Activated CD4-positive, alpha-beta T cell treated with anti-CD3 and anti-CD28 coated beads, Interleukin-2, amount 50 U/mL, for 48 hours (primary cell): Measurements from ENCODE around the gene DUSP7.
A peak's percentile ranks its signal among the peaks of the same experiment; 100 is the strongest.

Source experiments
- DNase-seq, 2 experiments: peaks; one replicate each; pipeline ENCODE4 v3.0.0-alpha.2; 2020

Gene DUSP7, protein sequence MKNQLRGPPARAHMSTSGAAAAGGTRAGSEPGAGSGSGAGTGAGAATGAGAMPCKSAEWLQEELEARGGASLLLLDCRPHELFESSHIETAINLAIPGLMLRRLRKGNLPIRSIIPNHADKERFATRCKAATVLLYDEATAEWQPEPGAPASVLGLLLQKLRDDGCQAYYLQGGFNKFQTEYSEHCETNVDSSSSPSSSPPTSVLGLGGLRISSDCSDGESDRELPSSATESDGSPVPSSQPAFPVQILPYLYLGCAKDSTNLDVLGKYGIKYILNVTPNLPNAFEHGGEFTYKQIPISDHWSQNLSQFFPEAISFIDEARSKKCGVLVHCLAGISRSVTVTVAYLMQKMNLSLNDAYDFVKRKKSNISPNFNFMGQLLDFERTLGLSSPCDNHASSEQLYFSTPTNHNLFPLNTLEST

DNA sequence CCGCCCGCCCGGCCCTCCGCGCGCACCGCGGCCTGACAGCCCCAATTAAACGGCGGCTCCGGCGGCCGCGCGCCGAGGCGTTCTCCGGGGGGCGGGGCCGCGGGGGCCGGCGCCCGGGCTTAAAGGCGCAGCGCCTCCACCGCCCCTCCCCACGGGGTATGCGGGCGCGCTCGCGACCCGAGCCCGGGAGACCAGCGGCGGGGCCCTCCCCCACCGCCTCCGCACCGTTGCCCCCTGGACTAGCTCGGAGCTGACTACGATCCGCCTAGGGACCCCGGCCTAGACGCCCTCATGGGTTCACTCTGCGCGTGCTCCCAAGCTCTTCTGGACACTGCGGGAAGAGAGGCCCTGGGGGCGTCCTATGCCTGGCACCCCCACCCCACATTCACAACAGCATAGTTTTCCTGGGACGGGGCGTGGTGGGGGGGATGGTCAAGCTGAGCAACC is at the start of gene DUSP7:
TSS of gene DUSP7 (minus strand) at position 51 of the 447 bp plus-strand sequence. CDS start 205 bp downstream, outside the sequence.
- DNase-seq: peak; percentile 71 to 72

DNA sequence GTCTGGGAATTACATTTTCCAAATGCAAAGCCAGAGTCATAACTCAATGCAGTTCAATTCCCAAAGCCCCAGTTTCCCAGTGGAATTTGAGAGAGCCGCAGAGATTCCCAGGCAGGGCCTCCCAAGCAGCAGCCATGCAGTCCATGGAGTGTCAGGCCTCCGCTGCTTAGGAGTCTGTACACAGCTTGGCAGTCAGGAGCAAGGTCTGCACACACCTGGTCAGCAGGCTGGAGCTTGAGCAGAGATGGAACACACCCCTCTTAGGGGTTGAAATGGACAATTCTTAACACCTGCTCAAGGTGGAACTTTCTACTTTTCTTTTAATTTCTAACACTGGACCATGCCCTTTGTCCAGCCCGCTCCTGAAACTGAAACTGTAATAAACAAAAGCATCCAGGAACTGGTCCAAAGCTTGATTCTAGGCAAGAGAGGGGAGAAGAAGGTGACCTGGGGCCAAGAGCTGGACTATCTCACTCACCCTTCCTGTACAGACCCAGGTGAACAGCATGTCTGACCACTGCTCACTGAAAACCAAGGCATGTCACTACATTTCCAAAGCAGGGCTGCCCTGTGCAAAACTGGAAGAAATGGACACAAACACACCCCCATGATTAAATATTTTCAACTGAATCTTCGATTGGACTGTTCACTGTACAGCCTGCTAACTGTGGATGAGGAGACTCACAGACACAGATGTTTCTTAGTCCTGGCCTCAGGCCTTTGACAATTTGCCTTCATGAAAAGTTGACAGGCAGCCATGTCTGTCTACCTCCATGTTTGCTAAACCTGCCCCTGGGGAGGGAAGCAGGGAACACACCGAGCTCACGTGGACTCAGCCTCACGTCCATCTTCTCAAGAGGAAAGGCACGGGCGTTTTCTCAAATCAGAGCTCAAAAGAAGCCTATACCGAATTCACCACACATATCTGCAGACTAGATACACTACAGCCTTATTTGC is 48.6 kb upstream of the DUSP7 start:
- DNase-seq: no peak

DNA sequence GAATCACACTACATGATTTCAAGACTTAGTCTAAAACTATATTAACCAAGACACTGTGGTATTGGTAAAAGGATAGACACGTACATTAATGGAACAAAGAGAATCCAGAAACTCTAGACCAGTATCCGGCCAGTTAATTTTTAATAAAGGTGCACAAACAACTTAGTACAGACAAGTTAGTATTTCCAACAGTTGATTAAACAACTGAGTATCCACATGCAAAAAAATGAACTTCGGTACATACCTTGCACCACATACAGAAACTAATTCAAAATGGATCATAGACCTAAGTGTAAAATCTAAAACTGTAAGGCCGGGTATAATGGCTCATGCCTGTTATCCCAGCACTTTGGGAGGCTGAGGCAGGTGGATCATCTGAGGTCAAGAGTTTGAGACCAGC is 46.6 kb upstream of the DUSP7 start:
- no peak for DNase-seq

DNA sequence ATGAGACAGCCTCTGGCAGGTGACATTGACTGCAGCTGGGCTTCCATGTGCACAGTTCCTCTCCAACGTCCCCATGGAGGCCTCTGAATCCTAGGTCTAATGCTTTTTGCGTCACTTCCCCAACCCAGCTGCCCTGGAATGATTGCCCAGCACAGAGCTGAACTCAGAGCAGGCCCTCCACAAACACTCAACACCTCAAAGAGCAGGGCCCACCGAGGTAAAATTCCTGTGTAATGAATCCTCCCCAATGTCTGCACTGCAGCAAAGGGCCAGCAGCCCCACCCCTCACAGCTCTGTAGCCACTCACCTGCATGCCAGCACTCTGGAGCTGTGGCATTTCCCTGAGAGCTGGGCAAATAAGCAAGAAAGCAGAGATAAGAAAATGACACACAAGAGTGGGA is 42.6 kb upstream of the DUSP7 start:
- no peak for DNase-seq

DNA sequence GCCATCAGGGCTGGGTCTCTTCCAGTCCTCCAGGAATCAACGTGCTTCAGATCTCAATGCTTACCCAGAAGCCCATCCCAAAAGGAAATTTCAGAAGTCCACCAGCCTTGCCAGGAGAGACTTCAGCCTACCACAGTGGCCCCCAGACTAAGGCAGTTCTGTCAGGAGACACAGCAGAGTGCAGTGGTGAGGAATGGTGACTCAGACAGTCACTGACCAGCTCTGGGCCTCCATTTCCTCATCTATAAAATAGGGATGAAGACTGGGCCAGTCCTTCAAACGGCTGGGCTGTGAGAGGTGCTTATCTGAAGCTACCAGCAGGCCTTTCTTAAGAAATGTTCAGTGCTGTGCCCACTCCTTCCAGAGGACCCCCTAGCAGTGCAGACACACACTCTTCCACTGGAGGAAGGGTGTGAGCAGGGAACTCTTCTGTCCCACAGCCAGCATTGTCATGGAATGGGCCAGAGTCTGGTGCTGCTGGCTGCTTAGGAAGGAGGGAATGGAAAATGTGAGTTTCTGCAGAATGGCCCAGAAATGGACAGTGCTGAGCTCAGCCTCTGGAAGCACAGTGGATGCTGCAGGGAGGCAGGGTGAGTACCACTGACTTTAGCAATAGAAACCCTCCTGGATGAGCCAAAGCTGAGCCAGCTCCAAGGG is 41.6 kb upstream of the DUSP7 start:
- DNase-seq: no peak

DNA sequence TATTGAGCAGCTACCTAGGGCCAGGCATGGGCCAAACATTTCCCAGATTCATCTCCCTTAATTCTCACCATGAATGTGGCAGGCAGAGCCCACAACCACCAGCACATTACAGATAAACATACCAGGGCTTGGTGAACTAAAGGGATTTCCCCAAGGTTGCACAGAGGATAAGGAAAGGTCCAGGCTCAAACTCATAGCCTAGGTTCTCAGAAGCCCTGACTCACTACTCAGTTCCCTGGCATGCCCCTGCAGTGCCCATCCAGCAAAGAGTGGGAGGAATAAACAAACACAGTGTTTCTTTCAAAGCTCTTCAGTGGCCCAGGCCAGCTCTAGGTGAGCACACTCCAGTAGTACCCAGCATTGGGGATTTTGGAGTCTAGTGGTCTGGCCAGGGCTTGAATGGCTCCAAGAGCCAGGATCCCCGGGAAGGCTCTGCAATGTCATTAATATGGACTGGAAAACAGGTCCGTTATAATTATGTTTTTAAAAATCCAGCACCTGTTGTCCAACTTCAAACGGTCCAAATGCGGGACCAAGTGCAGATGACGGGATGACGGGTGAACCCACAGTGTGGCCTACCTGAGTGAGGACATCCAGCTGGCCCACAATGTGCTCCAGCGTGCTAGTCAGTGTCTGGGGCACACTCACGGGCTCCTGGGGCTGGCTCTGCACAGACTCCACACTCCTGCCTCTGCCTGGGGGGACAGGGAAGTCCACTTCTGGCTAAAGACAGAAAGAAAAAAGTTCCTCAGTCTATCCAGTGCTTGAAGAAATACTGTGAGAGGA is 39.8 kb upstream of the DUSP7 start:
- DNase-seq: no peak

DNA sequence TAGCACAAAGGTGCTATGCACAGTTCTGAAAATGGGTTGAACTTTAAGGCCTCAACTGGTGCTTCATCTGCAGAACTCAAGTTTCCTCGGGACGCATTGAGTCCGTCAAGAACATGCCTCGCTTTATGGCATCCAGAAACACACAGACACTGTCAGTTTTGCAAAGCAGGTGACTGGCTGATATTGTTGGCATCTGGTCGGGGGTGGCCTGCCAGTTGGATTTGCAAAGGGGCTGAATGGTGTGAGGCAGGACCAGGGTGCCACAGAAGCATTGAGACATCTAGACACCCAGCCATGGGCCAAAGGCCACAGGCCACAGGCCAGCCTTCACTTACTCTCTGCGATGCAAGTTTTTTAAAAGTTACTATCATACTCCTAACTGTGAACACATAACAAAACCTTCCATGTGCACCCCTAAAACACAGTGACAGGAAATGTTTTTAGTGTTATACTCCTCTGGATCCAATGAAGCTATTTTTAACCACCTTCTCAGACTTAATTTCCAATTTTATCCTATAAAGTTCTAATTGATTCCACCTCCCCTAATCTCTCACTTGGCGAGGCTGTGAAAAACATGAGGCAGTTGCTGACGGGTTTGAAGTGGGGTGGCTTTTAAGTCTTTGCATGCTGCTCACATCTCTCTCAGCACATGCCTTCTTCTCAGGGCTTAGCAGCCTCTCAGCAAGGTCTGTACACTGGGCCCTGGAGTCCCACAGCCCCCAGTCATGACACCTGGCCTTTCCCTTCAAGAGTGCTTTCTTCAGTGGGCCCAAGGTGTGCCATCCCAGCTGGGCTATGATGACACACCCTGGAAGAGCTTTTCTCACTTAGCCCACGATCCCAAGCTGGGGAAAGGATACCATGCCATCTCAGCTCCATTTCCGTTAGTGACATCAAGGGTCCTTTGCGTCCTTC is 38.5 kb upstream of the DUSP7 start:
- DNase-seq: no peak

DNA sequence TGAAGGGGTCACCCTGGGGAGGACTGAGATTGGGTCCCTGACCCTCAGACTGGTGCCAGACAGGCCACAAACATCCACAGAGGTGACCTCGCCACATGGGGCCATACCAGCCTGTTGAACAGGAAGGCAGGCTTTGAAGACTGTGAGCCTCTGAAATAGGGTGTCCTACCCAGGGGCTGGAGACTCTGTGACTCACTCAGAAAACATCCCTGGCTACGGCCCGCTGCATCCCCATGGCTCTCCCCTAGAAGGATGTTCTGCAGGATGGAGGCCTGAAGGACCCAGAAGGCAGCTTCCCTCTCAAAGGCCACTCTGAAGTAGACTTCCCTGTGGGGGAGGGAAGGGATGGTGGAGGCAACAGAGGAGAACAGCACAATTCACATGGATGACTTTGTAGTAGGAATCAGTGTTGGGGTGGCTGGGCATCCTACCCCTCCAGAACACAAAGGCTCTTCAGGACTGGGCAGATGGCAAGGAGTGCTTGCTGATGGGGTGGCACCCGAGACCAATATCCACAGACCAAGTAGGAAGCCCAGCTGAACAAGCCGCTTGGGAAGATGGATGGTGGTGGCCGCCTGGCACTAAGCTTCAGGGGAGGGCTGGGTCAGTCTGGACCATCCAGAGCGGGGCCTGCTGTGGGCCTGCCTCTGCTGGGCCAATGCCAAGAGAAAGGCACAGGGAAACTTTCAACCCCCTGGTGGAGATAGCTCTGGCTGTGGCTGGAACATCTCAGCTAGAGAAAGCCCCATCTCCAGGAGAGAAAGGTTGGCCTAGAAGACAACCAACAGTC is 37.6 kb upstream of the DUSP7 start:
- no peak for DNase-seq

DNA sequence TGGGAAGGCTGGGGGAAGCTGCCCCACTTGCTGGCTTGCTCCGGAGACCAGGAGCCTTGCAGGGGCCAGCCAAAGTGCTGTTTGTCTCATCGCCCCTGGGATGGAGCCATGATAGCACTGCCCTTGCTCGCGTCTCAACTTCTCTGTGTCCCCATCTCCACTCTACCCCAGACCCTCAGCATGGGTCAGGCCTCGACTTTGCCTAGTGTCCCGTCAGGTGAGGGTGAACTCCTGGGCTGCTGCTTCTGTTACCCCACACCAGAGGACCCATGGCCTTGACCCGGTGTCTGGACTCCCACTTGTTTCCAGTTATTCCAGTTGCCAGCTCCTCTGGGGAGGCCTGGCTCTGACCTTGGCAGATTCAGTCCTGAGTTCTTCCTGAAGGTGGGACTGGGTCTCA is 36.5 kb upstream of the DUSP7 start:
- no peak for DNase-seq

DNA sequence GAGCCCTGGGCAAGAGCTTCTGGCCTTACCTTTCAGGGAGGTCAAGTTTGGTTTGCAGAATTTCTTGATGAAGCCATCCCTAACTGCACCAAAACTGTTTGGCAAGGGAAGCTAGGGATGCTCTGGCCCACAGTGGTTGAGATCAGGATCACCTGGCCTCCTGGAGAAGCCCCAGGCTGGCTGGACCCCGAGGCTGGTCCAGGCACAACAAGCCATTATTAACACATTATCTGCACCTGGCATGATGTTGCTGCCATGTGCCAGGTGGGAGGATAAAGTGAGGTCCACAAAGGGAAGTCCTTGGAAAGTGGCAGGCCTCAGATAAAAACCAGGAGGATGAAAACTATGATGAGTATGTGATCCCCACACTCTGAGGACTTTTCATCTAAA is 35.9 kb upstream of the DUSP7 start:
- no peak for DNase-seq

DNA sequence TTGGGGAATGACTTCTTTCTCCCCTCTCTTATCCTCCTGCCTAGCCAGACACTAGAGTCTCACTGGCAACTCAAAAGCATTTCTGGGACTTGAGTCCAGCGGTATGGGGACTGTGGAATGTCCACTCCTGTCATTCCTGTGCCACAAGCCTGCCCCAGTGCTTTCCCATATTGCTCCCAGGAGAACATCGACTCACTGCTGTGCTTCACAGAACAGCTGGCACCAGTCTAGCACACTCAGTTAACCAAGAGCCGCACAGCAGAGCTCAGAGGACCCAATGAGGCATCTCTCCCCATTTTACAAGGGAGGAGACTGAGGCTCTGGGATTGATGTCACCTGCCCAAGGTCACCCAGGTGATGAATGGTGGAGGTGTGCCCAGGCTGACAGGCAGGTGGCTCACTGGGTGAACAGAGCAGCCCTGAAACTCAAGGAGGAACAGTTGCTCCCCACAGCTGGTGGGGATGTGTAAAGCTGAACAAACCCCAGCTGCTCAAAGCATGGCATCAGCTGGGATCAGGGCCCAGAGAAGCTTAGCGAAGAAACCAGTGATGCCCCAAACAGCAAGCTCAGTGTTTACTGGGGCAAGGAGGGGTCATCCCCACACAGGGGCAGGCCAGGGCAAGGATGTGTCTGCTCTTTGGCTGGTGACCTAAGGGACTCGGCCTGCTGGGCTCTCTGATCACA is 35.4 kb upstream of the DUSP7 start:
- no peak for DNase-seq

DNA sequence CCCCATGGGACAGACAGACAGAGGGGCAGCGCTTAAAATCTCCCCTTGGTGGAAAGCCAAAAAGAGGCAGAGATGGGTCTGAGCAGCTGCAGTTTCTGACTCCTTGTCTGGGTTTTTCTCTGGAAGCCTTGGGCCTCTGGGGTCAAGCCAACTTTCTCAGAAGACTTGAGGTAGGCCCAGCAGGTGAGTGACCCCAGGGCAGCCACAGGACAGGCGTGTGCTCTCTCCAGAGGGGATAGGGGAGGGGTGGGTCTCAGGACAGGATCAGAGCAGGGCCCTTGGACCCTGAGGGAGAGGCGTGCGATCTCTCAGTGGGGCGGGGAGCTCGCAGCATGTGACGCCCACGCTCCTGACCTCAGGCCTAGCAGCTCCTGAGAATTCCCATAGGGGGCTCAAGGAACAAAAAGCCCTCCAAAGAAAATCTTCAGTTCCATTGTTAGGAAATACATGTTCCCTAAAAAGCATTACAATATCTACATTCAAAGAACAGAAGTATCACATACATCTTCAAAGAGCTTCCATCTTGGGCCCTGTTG is 34.6 kb upstream of the DUSP7 start:
- no peak for DNase-seq

DNA sequence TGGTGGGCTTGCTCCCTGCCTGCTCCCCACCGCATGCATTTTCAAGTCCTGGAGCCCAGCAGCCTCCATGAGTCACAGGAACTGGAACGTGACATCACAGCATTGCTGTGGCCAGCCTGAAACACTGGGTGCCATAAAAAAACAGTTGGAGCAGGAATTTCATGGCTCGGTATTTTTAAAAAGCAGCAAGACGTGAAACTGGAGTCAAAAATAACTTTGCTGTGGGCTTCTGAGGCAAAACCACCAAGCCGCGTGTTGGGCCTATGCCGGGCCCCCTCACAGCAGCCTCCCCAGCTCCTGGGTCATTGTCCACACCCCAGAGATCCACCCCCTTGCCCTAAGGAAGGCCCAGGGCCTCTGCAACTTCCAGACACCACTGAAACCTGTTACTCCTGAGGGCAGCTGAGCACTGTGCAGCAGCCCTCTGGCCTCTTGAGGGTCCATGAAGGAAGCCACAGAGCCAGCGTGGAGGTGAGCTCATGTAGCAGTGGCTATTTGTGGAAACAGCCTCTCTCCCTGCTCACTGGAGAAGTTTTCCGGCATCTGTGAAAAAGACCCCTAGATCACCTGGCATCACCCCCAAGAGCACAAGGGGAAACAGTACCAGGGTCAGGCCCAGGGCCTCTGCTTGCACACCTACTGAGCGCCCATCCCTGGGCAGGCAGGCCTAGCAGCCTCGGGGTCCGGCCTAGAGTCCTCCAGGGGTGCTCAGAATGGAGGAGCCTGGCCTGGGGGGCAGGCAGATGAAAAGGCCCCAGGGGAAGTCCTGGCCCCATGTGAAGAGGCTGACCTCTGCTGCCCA is 34.0 kb upstream of the DUSP7 start:
- no peak for DNase-seq

DNA sequence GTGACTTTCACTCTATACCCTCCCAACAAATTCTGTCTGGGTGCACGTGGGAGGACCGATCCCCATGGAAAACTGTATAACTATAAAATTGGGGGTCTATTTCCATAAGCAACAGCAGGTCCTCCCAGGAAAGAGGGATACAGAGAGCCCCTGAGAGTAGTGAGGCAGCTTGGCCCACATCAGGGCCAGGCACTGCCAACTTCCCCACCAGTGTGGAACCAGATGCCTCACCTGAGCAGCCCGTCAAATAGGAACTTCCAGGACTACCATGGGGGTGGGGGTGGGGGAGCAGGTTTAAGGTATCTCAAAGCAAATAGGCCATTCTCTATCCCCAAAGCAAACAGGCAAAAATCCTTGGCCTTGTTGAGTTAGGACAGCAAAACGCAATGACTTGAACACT is 33.3 kb upstream of the DUSP7 start:
- DNase-seq: no peak

DNA sequence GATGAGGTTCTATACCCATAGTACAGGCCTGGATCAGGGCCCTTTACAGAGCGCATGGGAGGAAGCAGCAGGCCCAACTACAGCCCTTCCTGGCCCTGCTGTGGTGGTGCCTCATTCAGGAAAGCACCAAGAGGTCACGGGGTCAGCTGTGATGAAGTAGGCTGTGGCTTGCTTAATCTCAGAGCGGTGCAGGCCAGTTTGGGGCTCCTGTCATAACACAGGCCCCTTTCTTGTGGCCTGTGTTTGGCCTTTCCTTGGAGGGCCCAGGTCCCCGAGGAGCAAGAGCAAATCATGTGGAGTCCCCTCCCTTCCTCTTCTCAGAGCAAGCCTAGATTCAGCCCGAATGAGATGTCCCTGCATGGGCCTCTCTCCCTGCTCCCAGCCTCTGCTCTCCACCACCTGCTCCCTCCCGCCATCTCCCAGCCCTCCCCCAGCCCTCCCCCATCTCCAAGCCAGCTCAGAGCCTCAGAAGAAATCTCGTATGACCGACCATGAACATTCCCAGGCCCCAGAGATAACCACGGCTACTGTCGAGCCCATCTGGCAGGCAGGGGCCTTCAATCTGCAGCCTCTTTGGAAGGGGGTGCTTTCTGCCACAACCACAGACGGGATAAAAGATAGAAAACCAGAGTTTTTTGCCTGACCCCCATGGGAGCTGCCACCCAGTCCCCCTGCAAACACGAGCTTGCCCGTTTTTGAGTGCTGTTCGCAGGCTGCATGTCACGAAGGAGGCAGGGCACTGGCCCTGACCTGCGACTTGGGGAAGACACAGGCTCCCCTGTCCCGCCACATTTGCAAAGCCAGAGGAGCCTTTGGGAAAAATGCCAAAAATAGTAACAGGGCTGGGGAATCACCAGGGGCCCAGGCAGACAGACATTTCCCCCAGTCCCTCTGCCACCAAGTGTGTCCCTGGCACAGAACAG is 32.3 kb upstream of the DUSP7 start:
- DNase-seq: no peak

DNA sequence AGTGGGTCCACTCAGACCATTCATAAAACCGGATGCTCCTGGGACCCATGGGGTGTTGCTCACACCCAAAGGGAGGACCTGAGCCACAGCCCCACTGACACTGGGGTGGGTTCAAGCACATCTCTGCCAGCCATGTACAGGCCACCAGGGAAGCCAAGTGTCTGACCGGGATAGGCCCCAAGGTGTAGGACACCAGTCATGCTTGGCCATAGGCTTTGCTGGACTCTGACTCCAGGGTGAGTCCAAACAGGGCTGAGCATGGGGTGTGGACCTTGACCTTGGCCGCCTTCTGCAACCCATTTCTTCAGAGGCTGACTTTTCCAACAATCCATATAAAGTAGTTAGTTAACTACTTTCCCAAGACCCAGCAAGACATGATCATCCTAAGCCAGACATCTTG is 31.4 kb upstream of the DUSP7 start:
- no peak for DNase-seq

DNA sequence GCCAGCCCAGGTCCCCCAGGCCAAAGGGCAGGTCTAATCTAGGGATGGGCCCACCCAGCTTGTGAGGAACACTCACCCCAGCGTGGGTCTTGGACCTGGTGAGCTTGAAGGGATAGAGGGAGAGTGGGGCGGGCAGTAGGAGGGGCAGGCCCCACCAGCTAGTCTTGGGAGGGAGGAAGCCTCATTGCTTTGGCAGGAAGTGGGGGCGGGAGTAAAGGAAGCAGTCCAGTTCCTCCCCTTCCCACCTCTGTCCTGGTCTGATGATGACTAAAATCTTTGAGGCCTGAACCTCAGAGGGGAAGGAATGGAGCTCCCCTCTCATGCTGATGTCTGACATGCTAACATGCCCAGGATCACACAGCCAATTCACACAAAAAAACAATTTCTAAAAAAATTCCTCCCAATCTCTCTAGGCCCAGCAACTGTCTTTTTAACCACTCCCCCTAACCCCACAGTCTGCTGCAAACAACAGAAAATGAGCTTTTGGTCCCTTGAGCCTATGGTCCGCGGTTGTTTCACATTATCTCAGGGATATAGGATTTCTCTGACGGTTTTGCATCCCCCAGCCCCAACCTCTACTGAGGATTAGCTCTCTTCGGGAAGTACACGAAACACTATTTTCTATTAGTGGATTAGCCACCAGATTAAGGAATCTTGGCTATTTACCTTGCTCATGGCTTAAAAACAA is 30.7 kb upstream of the DUSP7 start:
- peak in 1 of 2 experiments; percentile 12 for DNase-seq
